ENCODE results near the gene ACOX1. TPM values are rescaled to one million over a fixed set of nuclear protein-coding genes. Genes with fewer than 3 reads are reported as not detected.
"Not testable (repeated sequence)": the region's sequence is repeated elsewhere in the genome, so short reads cannot be mapped to it uniquely, and the experiment has no call there.

ACOX1 gene
- total RNA-seq, 4 donors from 2014 or later: 45.3 to 57.4 (median 48.9) TPM

- Histone ChIP-seq H3K27ac (replicated peaks in 1 of 4) (no peak overlapping the region), H3K9me3 (no peaks in the 10 kb centered on the region), H3K4me3 (no peak overlapping the region), H3K36me3 (peaks cover 0 to 55% (median 13%) of the 10 kb centered on the region in 4 donors), H3K4me1 (peaks cover 4 to 12% (median 8%) of the 10 kb centered on the region in 4 donors), H3K27me3 (no peaks in the 10 kb centered on the region)
- intact Hi-C loops (cut with DNase I): no loop called here
- DNase-seq (ENCODE audit: extremely low spot score): no peak
- no peak for TF ChIP-seq POLR2AphosphoS5 (IDR thresholded peaks at IDR 0.05)
- TF ChIP-seq EP300 (IDR thresholded peaks at IDR 0.05): no peak
- TF ChIP-seq POLR2A (IDR thresholded peaks at IDR 0.05; ENCODE audit: low read depth): no peak
- TF ChIP-seq CTCF (IDR thresholded peaks at IDR 0.05): no peak
- 85% methylated on average over 7 of the region's 7 CpGs for WGBS
Observed at GRCh38 chr17:75970626-75971025, 8.3 kb downstream of the ACOX1 start.

GRCh38 chr17:75970011-75970523 lies 8.9 kb downstream of the ACOX1 start:
- 57% methylated on average over 4 of the region's 4 CpGs for WGBS
- Histone ChIP-seq H3K4me3 (no peak overlapping the region), H3K27me3 (no peaks in the 10 kb centered on the region), H3K9me3 (no peaks in the 10 kb centered on the region), H3K4me1 (peaks cover 0 to 10% (median 2%) of the 10 kb centered on the region in 4 donors), H3K36me3 (peaks cover 0 to 52% (median 13%) of the 10 kb centered on the region in 4 donors), H3K27ac (replicated peaks in 1 of 4) (no peak overlapping the region)
- DNase-seq (ENCODE audit: extremely low spot score): no peak
- TF ChIP-seq EP300 (IDR thresholded peaks at IDR 0.05) (no peak), POLR2AphosphoS5 (IDR thresholded peaks at IDR 0.05) (no peak), POLR2A (IDR thresholded peaks at IDR 0.05; ENCODE audit: low read depth) (no peak), CTCF (IDR thresholded peaks at IDR 0.05) (no peak)
- intact Hi-C loops (cut with DNase I): no loop called here

GRCh38 chr17:75969044-75969443 lies 9.9 kb downstream of the ACOX1 start:
- peaks cover 0 to 49% (median 13%) of the 10 kb centered on the region in 4 donors for H3K36me3 ChIP-seq
- intact Hi-C loops (cut with DNase I); H3K27me3 ChIP-seq; H3K4me1 ChIP-seq; H3K9me3 ChIP-seq; DNase-seq (ENCODE audit: extremely low spot score); H3K4me3 ChIP-seq; H3K27ac ChIP-seq (replicated peaks in 1 of 4): not testable (repeated sequence)
- WGBS: 93% methylated on average over 10 of the region's 10 CpGs

GRCh38 chr17:75965468-75965867 lies 13.5 kb downstream of the ACOX1 start:
- Histone ChIP-seq H3K9me3 (no peaks in the 10 kb centered on the region), H3K27me3 (no peaks in the 10 kb centered on the region), H3K27ac (replicated peaks in 1 of 4) (no peak overlapping the region), H3K36me3 (peaks cover 0 to 23% (median under 1%) of the 10 kb centered on the region in 4 donors), H3K4me3 (no peak overlapping the region), H3K4me1 (peaks cover 0 to 13% (median 3%) of the 10 kb centered on the region in 4 donors)
- no peak for TF ChIP-seq CTCF (IDR thresholded peaks at IDR 0.05)
- TF ChIP-seq EP300 (IDR thresholded peaks at IDR 0.05): no peak
- TF ChIP-seq POLR2A (IDR thresholded peaks at IDR 0.05; ENCODE audit: low read depth): no peak
- no peak for TF ChIP-seq POLR2AphosphoS5 (IDR thresholded peaks at IDR 0.05)
- no peak for DNase-seq (ENCODE audit: extremely low spot score)
- intact Hi-C loops (cut with DNase I): no loop called here
- 97% methylated on average over 6 of the region's 6 CpGs for WGBS

GRCh38 chr17:75959839-75960511 lies 19.0 kb downstream of the ACOX1 start:
- Histone ChIP-seq H3K27me3 (no peaks in the 10 kb centered on the region), H3K4me3 (no peak overlapping the region), H3K36me3 (peaks cover 10 to 46% (median 36%) of the 10 kb centered on the region in 4 donors), H3K27ac (replicated peaks in 1 of 4) (no peak overlapping the region), H3K4me1 (peaks cover 0 to 17% (median 5%) of the 10 kb centered on the region in 4 donors), H3K9me3 (no peaks in the 10 kb centered on the region)
- no peak for TF ChIP-seq POLR2AphosphoS5 (IDR thresholded peaks at IDR 0.05)
- TF ChIP-seq CTCF (IDR thresholded peaks at IDR 0.05): no peak
- no peak for TF ChIP-seq EP300 (IDR thresholded peaks at IDR 0.05)
- no peak for TF ChIP-seq POLR2A (IDR thresholded peaks at IDR 0.05; ENCODE audit: low read depth)
- WGBS: 95% methylated on average over 11 of the region's 11 CpGs
- no peak for DNase-seq (ENCODE audit: extremely low spot score)
- intact Hi-C loops (cut with DNase I): no loop called here

Measured in esophagus muscularis mucosa (tissue), 4 donors.